H9 (cell line): Measurements from ENCODE around the gene RBMS3. TPM values are rescaled to one million over a fixed set of nuclear protein-coding genes. Genes with fewer than 3 reads are reported as not detected.

Experiments
- DNase-seq: peaks from one replicate; pipeline ENCODE4 v3.0.0-alpha.2; 2017
- H2AFZ ChIP-seq: one replicate; pipeline ENCODE4 v1.6.1; 2013; ENCODE audit warnings: mild to moderate bottlenecking, low read length, control low read depth, moderate library complexity
- H2AK5ac ChIP-seq: 2 replicates; pipeline ENCODE4 v1.6.1; 2013; ENCODE audit warnings: low read length, control low read depth, mixed read lengths; ENCODE audit not compliant: insufficient read length
- H2BK120ac ChIP-seq: one replicate; pipeline ENCODE4 v1.6.1; 2013; ENCODE audit warnings: low read depth, mild to moderate bottlenecking, low read length, control low read depth, inconsistent platforms; ENCODE audit not compliant: poor library complexity, severe bottlenecking
- H2BK12ac ChIP-seq: 2 replicates; pipeline ENCODE4 v1.6.1; 2013; ENCODE audit warnings: low read length, control low read depth, mixed read lengths, low read depth; ENCODE audit not compliant: insufficient read length
- H2BK15ac ChIP-seq: 2 replicates; pipeline ENCODE4 v1.6.1; 2013; ENCODE audit warnings: low read depth, low read length, control low read depth
- H2BK20ac ChIP-seq: one replicate; pipeline ENCODE4 v1.6.1; 2013; ENCODE audit warnings: low read depth, mild to moderate bottlenecking, low read length, control low read depth, inconsistent platforms; ENCODE audit not compliant: poor library complexity, severe bottlenecking
- H2BK5ac ChIP-seq: 2 replicates; pipeline ENCODE4 v1.6.1; 2013; ENCODE audit warnings: low read length, control low read depth, mixed read lengths; ENCODE audit not compliant: insufficient read length
- H3K14ac ChIP-seq: 2 replicates; pipeline ENCODE4 v1.6.1; 2013; ENCODE audit warnings: low read length, control low read depth; ENCODE audit not compliant: insufficient read depth
- H3K18ac ChIP-seq: 2 replicates; pipeline ENCODE4 v1.6.1; 2013; ENCODE audit warnings: low read depth, mild to moderate bottlenecking, mixed read lengths, low read length, control low read depth; ENCODE audit not compliant: insufficient read length
- H3K23ac ChIP-seq: 2 replicates; pipeline ENCODE4 v1.6.1; 2013; ENCODE audit warnings: low read length, control low read depth, mixed read lengths, low read depth; ENCODE audit not compliant: insufficient read length
- H3K23me2 ChIP-seq: 2 replicates; pipeline ENCODE4 v1.6.1; 2013; ENCODE audit warnings: low read depth, mild to moderate bottlenecking, mixed read lengths, low read length, control low read depth; ENCODE audit not compliant: insufficient read length, poor library complexity, severe bottlenecking
- H3K27ac ChIP-seq: 2 replicates; pipeline ENCODE4 v1.5.1; 2013; ENCODE audit warnings: low read length, control low read depth, mixed read lengths, low read depth; ENCODE audit not compliant: insufficient read length
- H3K27me3 ChIP-seq: 2 replicates; pipeline ENCODE4 v1.6.1; 2013; ENCODE audit warnings: low read length, control low read depth, inconsistent platforms; ENCODE audit not compliant: insufficient read depth
- H3K4ac ChIP-seq: 2 replicates; pipeline ENCODE4 v1.6.1; 2013; ENCODE audit warnings: low read depth, mild to moderate bottlenecking, control low read depth, inconsistent platforms, low read length, moderate library complexity
- H3K4me1 ChIP-seq: 2 replicates; pipeline ENCODE4 v1.6.1; 2013; ENCODE audit warnings: low read length, control low read depth, inconsistent platforms; ENCODE audit not compliant: insufficient read depth
- H3K4me2 ChIP-seq: 2 replicates; pipeline ENCODE4 v1.6.1; 2013; ENCODE audit warnings: low read length, control low read depth, mixed read lengths; ENCODE audit not compliant: insufficient read length, insufficient read depth
- H3K56ac ChIP-seq: 2 replicates; pipeline ENCODE4 v1.6.1; 2013; ENCODE audit warnings: low read depth, mild to moderate bottlenecking, mixed read lengths, low read length, control low read depth; ENCODE audit not compliant: insufficient read length
- H3K79me1 ChIP-seq: 2 replicates; pipeline ENCODE4 v1.6.1; 2013; ENCODE audit warnings: low read depth, mild to moderate bottlenecking, moderate library complexity, low read length, control low read depth, inconsistent platforms; ENCODE audit not compliant: insufficient read depth, poor library complexity, severe bottlenecking
- H3K79me2 ChIP-seq: 2 replicates; pipeline ENCODE4 v1.6.1; 2013; ENCODE audit warnings: low read length, control low read depth, inconsistent platforms; ENCODE audit not compliant: insufficient read depth
- H3K9ac ChIP-seq: 2 replicates; pipeline ENCODE4 v1.6.1; 2013; ENCODE audit warnings: low read length, control low read depth, mixed read lengths; ENCODE audit not compliant: insufficient read length; ENCODE audit errors: extremely low read depth
- H3K9me3 ChIP-seq: one replicate; pipeline ENCODE4 v1.6.1; 2013; ENCODE audit warnings: low read depth, low read length, inconsistent platforms; ENCODE audit not compliant: control insufficient read depth
- H3T11ph ChIP-seq: one replicate; pipeline ENCODE4 v1.6.1; 2013; ENCODE audit warnings: mild to moderate bottlenecking, low read length, control low read depth, inconsistent platforms
- H4K20me1 ChIP-seq: one replicate; pipeline ENCODE4 v1.6.1; 2013; ENCODE audit not compliant: control insufficient read depth, insufficient read length, insufficient read depth
- H4K5ac ChIP-seq: 2 replicates; pipeline ENCODE4 v1.6.1; 2013; ENCODE audit warnings: low read depth, mild to moderate bottlenecking, mixed read lengths, low read length, control low read depth; ENCODE audit not compliant: insufficient read length
- H4K8ac ChIP-seq: replicated peaks from 2 replicates; pipeline ENCODE4 v1.6.1; 2013; ENCODE audit warnings: low read length, control low read depth, mixed read lengths, low read depth; ENCODE audit not compliant: insufficient read length
- H4K91ac ChIP-seq: 2 replicates; pipeline ENCODE4 v1.6.1; 2013; ENCODE audit warnings: low read depth, mild to moderate bottlenecking, moderate library complexity, mixed read lengths, low read length, control low read depth; ENCODE audit not compliant: insufficient read length
- H3K27ac Mint-ChIP-seq, 3 experiments: 2 replicates in 2 of 3; 3 replicates in 1 of 3; pipeline ENCODE4 v1.8.0; 2020 to 2021; ENCODE audit warnings: mixed read lengths in 3 of 3, mild to moderate bottlenecking in 1 of 3, moderate library complexity in 1 of 3
- H3K27me3 Mint-ChIP-seq: 2 replicates; pipeline ENCODE4 v1.8.0; 2021; ENCODE audit warnings: low read depth, mild to moderate bottlenecking, moderate library complexity, mixed read lengths
- H3K36me3 Mint-ChIP-seq, 3 experiments: 2 replicates in 2 of 3; 3 replicates in 1 of 3; pipeline ENCODE4 v1.8.0; 2020 to 2021; ENCODE audit warnings: low read depth in 3 of 3, mixed read lengths in 3 of 3; ENCODE audit not compliant: insufficient read depth in 1 of 3
- H3K4me1 Mint-ChIP-seq, 2 experiments: 2 replicates each; pipeline ENCODE4 v1.8.0; 2020; ENCODE audit warnings: mixed read lengths in 2 of 2
- H3K4me3 Mint-ChIP-seq, 2 experiments: 2 replicates in 1 of 2; 3 replicates in 1 of 2; pipeline ENCODE4 v1.8.0; 2020 to 2021; ENCODE audit warnings: mild to moderate bottlenecking in 2 of 2, mixed read lengths in 2 of 2, moderate library complexity in 1 of 2
- H3K9me3 Mint-ChIP-seq, 2 experiments: 2 replicates in 1 of 2; 3 replicates in 1 of 2; pipeline ENCODE4 v1.8.0; 2020; ENCODE audit warnings: mild to moderate bottlenecking in 2 of 2, mixed read lengths in 2 of 2, moderate library complexity in 1 of 2
- CTCF ChIP-seq: fragments of 200-600 bp; sonication (generic); conservative IDR thresholded peaks from 3 replicates; pipeline ENCODE4 v1.8.0; 2021; ENCODE audit warnings: antibody characterized with exemption, mild to moderate bottlenecking
- WGBS: extraction: QIAGEN DNeasy Blood & Tissue Kit; methylation state at CpG from one replicate; pipeline ENCODE4 v1.1.7; 2013; ENCODE audit warnings: missing lambda C conversion rate, low lambda C conversion rate, mixed read lengths; ENCODE audit not compliant: insufficient read length; ENCODE audit errors: extremely low coverage; 5-methylcytosine and 5-hydroxymethylcytosine counted together
- total RNA-seq: library from RNA; stranded (reverse); gene quantifications from 2 replicates; pipeline ENCODE4 v1.2.1, GENCODE V29; 2021

RBMS3 gene
- total RNA-seq, 1 experiment from 2014 or later, result 8.1 TPM

- peaks cover 59 to 65% of the 10 kb centered on the region in 2 experiments for H3K4me1 Mint-ChIP-seq
- Histone ChIP-seq H4K5ac (no peak overlapping the region), H3K27me3 (no peaks in the 10 kb centered on the region), H3K14ac (no peak overlapping the region), H3K18ac (no peak overlapping the region), H3K4me1 (peaks cover 10% of the 10 kb centered on the region; the same call in 1 of the 2 replicates), H3K79me2 (no peaks in the 10 kb centered on the region), H2AK5ac (no peak overlapping the region), H3K23me2 (peaks cover 7% of the 10 kb centered on the region), H2BK120ac (no peak overlapping the region), H2BK15ac (no peak overlapping the region), H4K8ac (no peak overlapping the region), H3K9ac (no peak overlapping the region), H3T11ph (no peak overlapping the region), H3K4me2 (peak overlapping the region; percentile 89), H3K4ac (no peak overlapping the region), H2BK12ac (no peak overlapping the region), H2BK5ac (no peak overlapping the region), H3K23ac (no peak overlapping the region), H3K79me1 (no peaks in the 10 kb centered on the region), H4K20me1 (no peaks in the 10 kb centered on the region), H3K9me3 (no peaks in the 10 kb centered on the region), H2BK20ac (no peak overlapping the region), H4K91ac (no peak overlapping the region), H3K56ac (no peak overlapping the region), H2AFZ (no peak overlapping the region), H3K27ac (no peak overlapping the region)
- H3K27ac Mint-ChIP-seq, result peak overlapping the region; percentile 27 to 98 (median 61); a peak in 5 of 7 replicates
- no peak for TF ChIP-seq CTCF
- no CpG with 5 or more reads among the region's 3 CpGs for WGBS
- no peaks in the 10 kb centered on the region for H3K27me3 Mint-ChIP-seq
- no peaks in the 10 kb centered on the region for H3K9me3 Mint-ChIP-seq
- no peaks in the 10 kb centered on the region for H3K36me3 Mint-ChIP-seq
- no peak for DNase-seq
- peak overlapping the region; percentile 68 to 76 for H3K4me3 Mint-ChIP-seq
These were observed 148 bp downstream of the RBMS3 start for GRCh38 chr3:29281094-29281343.
